ENCODE measurements around the gene PSAP.
A peak's percentile ranks its signal among the peaks of the same experiment; 100 is the strongest.

PSAP gene

GRCh38 chr10:71782221-71782916, 68.7 kb downstream of the PSAP start:
- DNase-seq: no peak

GRCh38 chr10:71780719-71781118, 70.3 kb downstream of the PSAP start:
- DNase-seq: no peak

- DNase-seq: no peak
These were observed 70.9 kb downstream of the PSAP start for GRCh38 chr10:71780156-71780555.

- no peak for DNase-seq
These were observed 71.4 kb downstream of the PSAP start for GRCh38 chr10:71779641-71780040.

- no peak for DNase-seq
These were observed 72.8 kb downstream of the PSAP start for GRCh38 chr10:71778071-71778825.

- DNase-seq: no peak
These were observed 73.7 kb downstream of the PSAP start for GRCh38 chr10:71777213-71777985.

GRCh38 chr10:71776481-71776925, 74.5 kb downstream of the PSAP start:
- no peak for DNase-seq

- no peak for DNase-seq
These were observed 75.9 kb downstream of the PSAP start for GRCh38 chr10:71774916-71775702.

GRCh38 chr10:71773221-71773971, 77.7 kb downstream of the PSAP start, which contains the start of gene VSIR:
TSS of gene VSIR (minus strand) at chr10:71773520. CDS start at chr10:71773439, 81 bp downstream.
- peak; percentile 87 for DNase-seq

- no peak for DNase-seq
These were observed 78.2 kb downstream of the PSAP start for GRCh38 chr10:71772832-71773220.

- no peak for DNase-seq
These were observed 79.0 kb downstream of the PSAP start for GRCh38 chr10:71771821-71772617.

GRCh38 chr10:71771204-71771603, 79.8 kb downstream of the PSAP start:
- DNase-seq: no peak

GRCh38 chr10:71770789-71771188, 80.3 kb downstream of the PSAP start:
- no peak for DNase-seq

GRCh38 chr10:71770255-71770654, 80.8 kb downstream of the PSAP start:
- DNase-seq: no peak

- DNase-seq: no peak
These were observed 81.7 kb downstream of the PSAP start for GRCh38 chr10:71769279-71769823.

GRCh38 chr10:71767420-71768035, 83.5 kb downstream of the PSAP start:
- DNase-seq: no peak

GRCh38 chr10:71766717-71767419, 84.2 kb downstream of the PSAP start:
- no peak for DNase-seq
